ENCODE measurements around the gene LCN12.

Gene LCN12

DNA sequence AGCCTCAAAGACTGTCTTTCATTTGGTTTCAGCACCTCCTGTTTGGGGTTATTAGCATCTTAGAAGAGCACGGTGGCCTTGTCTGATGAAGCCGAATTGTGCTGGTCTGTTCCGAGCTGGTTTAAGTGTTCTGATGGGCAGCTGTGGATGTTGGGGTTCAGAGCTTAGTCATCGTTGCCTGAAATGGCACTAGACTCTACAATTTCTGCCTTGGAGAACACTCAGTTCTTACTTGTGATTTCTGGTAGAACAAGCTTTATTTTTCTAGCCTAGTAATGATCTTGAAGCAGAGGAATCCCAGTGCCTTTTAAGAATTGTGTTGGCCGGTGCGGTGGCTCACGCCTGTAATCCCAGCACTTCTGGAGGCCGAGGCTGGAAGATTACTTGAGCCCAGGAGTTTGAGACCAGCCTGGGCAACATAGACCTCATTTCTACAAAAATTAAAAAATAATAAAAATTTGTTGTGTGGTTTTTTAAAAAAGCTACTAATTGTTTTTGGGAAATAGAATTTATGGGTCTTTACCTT lies 15.4 kb upstream of the LCN12 start:
- FAIRE-seq (no peak), DNase-seq (ENCODE audit: insufficient read length, low spot score) (no peak)
- no peak for TF ChIP-seq POLR2A (IDR thresholded peaks at IDR 0.05; ENCODE audit: low read depth, low read length)

- no peak for TF ChIP-seq POLR2A (IDR thresholded peaks at IDR 0.05; ENCODE audit: low read depth, low read length)
- DNase-seq (ENCODE audit: insufficient read length, low spot score) = no peak
- FAIRE-seq = no peak
Measured at GRCh38 chr9:136937186-136938001, 14.7 kb upstream of the LCN12 start.

DNA sequence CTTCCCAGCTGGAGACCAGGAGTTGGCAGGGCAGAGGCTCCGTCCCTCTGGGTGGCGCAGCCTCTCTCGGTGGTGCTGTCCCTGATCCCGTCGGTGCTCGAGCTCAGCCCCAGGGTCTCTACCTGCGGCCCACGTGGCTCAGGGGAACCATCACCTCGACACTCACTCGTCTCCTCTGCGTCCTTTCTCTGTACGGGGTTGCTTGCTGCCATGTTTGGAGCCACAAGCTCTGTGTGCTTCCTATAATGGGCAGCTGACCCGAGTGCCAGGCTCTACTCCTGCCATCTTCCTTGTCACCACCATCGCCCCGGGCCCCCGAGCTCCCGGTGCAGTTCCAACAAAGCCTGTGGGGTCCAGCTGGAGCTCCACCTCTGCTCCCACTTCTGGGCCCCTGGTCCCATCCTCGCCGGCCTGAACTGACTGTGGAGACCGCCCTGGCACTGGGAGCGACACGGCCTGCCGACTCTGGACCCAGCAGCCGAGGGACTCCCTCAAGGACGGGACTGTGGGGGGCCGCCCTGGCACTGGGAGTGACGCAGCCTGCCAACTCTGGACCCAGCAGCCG lies 12.6 kb upstream of the LCN12 start:
- FAIRE-seq (no peak), DNase-seq (ENCODE audit: insufficient read length, low spot score) (no peak)
- no peak for TF ChIP-seq POLR2A (IDR thresholded peaks at IDR 0.05; ENCODE audit: low read depth, low read length)

DNA sequence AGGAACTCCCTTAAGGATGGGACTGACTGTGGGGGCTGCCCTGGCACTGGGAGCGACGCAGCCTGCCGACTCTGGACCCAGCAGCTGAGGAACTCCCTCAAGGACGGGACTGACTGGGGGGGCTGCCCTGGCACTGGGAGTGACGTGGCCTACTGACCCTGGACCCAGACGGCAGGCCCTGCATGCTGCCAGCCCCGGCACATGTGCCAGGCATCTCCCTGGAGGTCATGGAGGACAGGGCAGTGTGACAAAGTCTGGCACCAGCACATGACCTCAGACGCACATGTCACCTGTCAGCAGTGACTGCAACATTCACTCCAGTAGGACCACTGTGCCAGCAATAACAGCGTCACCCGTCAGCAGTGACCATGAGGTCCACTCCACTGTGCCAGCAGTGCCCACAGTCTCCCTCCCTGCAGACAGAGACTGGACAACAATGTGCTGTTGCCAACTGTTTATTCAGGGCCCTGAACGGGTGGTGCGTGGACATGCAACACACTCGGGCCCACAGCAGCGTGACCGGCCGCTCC lies 12.0 kb upstream of the LCN12 start:
- no peak for DNase-seq (ENCODE audit: insufficient read length, low spot score)

DNA sequence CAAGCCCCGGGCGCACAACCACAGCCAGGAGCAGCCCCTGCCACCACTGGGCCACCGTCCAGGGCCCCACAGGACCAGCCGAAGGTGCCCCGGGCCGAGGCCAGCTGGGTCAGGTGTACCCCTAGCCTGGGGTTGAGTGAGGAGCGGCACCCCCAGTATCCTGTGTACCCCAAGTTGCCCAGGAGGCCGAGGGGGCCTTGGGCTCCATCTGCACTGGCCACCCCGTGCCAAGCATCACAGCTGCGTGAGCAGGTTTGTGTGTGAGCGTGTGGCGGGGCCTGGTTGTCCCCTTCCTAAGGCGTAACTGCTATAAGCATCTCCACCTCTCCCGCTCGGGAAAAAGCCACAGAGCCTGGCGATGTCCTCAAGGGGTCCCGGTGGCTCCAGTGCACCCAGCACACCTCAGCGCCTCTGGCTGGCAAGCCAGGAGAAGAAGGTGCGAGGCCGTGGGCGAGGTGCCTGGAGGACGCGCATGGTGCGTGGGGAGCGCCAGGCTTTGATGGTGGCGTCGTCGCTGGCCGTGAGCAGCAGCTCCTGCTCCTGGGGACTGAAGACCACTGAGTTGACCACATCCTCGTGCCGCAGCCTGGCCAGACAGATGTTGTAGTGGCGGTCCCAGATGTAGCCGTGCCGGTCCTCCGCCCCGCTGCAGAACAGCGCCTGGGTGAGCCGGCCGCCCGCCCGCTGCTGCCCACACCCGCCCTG lies 11.4 kb upstream of the LCN12 start:
- FAIRE-seq (no peak), DNase-seq (ENCODE audit: insufficient read length, low spot score) (no peak)
- no peak for TF ChIP-seq POLR2A (IDR thresholded peaks at IDR 0.05; ENCODE audit: low read depth, low read length)

More for the DNA sequence above, 12.0 kb upstream of the LCN12 start:
- no peak for TF ChIP-seq POLR2A (IDR thresholded peaks at IDR 0.05; ENCODE audit: low read depth, low read length)
- FAIRE-seq = no peak

DNA sequence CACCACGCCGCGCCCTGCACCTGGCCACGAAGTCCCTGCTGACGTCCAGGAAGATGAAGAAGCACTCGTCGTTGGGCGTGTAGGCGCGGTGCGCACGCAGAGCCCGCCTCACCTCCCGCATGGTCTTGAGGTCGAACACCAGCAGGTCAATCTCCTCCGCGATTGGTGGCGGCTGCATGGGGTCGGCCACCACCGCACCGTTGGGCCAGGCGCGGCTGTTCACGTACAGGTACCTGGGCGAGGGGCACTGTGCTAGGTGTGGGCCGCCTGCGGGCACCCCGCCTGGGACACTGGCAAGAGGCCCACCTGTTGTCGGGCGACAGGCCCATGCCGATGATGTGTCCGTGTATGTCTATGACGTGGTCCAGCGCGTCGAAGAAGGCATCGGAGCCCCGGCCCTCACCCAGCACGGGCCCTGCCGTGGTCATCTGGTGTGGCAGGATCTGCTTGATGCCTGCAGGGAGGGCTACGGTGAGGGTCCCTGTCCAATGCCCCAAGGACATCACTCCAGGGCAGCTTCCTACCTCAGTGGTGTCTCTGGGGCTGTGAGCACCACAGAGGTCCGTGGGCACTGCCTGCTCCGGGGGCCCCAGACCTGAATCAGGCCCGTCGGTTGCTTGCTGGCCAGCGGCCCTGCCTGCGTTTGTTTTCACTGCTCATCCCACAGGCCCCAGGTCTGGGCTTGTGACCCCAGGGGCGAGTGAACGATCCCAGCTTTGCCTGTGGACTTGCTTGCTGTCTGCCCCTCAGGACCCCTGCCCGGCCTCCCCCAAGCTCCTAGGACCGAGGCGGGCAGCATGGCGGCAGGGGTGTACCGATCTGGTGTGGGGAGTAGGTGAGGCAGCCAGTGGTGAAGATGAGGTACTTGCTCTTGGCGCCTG lies 10.6 kb upstream of the LCN12 start:
- no peak for TF ChIP-seq POLR2A (IDR thresholded peaks at IDR 0.05; ENCODE audit: low read depth, low read length)
- no peak for FAIRE-seq
- DNase-seq (ENCODE audit: insufficient read length, low spot score) = no peak

DNA sequence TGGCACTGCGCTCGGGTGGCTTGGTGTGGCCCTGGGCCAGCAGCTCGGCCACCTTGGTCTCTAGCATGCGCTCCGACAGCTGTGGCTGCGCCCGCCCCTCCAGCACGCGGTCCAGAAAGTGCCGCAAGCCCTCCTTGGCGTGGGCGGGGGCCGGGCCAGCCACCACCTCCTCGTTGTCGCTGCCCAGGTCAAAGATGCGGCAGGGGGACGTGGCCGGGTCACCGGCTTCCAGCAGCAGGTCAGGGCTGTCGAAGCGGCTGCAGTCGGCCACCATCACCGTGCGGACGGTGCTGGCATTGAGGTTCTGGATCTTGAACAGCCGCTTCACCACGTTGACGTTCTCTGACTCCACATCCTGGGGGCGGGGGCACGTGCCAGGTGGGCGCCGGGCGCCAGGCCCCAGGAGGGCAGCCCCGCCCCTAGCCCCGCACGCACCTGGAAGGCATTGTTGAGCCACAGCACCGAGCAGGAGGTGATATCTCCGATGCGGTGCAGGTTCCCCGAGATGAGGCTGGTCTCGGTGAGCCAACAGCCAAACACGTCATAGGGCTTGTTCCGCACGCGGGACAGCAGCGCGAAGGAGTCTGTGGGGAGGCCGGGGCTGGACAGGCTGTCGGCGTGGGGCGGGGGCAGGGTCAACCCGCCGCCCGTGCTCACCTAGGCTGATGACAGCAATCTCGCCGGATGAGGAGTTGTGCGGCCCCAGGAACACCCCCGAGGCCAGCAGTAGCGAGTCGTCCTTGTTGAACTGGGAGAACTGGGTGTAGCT lies 9.8 kb upstream of the LCN12 start:
- DNase-seq (ENCODE audit: insufficient read length, low spot score) (no peak), FAIRE-seq (no peak)
- TF ChIP-seq POLR2A (IDR thresholded peaks at IDR 0.05; ENCODE audit: low read depth, low read length) = no peak

DNA sequence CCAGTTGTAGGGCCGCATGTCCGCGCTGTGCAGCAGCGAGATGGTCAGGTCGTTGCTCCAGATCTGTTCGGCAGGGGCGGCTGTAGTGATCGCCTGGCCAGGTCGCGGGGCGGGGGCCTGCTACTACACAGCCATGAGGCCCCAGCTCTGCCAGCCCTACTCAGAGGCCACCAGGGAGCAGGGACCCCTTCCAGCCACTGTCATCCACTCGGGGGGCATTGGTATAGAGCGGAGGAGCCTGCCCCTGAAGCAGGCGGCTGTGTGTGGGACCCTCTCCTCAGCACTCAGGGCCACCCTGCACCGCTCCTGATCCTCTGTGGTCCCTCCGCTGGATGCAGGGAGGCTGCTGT lies 9.2 kb upstream of the LCN12 start:
- DNase-seq (ENCODE audit: insufficient read length, low spot score) (no peak), FAIRE-seq (no peak)
- no peak for TF ChIP-seq POLR2A (IDR thresholded peaks at IDR 0.05; ENCODE audit: low read depth, low read length)

DNA sequence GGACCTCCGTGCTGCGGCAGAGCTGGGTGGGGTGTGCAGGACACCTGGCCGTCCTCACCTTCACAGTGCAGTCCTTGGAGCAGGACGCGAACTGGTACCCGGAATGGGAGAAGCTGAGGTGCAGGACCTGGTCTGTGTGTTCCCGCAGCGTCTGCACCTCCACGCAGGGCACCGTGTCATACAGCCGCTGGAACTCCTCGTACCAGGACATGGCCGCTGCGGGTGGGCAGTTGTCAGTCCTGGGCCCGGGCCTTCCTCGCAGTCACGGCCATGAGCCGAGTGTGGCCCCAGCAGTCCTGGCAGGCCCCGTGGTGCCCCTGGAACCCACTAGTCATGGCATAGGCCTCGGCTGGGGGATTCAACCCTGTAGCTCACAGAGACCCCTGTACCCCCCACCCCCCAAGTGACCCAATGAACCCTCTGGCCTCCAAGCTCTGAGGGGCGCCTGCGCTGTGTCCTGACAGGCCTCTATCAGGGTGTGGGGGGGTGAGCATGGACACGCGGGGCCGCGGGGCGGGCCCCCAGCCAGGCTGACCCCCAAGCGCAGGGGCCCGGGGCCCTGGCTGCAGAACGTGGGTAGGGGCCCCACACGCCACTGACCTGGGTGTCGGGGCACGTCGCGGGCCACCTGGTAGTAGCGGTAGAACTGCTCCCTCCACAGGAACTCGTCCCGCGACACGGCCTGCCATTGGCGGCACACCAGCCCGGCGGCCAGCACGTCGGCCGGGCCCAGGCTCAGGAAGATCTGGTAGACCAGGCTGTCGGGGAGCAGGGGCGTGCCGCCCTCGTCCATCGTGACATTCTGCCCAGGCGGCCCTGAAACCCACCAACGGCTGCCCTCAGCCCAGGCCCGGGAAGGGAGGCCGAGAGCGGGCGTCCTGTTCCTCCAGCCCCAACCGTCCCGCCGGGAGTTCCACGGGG lies 8.5 kb upstream of the LCN12 start:
- FAIRE-seq (no peak), DNase-seq (ENCODE audit: insufficient read length, low spot score) (peak; percentile 91)
- 0 out of 2 replicates have a peak, but pooled peaks have one; percentile 28 for TF ChIP-seq POLR2A (IDR thresholded peaks at IDR 0.05; ENCODE audit: low read depth, low read length)

GRCh38 chr9:136944212-136944518 lies 7.9 kb upstream of the LCN12 start:
- FAIRE-seq (no peak), DNase-seq (ENCODE audit: insufficient read length, low spot score) (peak; percentile 91)
- no peak for TF ChIP-seq POLR2A (IDR thresholded peaks at IDR 0.05; ENCODE audit: low read depth, low read length)

GRCh38 chr9:136944519-136945332 lies 7.3 kb upstream of the LCN12 start, which contains the start of the genes C8G and FBXW5:
TSS of gene C8G (plus strand) at chr9:136945243. CDS start at chr9:136945321, 78 bp downstream.
TSS of gene FBXW5 (minus strand) at chr9:136944738. CDS start at chr9:136944083, 655 bp downstream.
- FAIRE-seq (no peak), DNase-seq (ENCODE audit: insufficient read length, low spot score) (peak; percentile 100)
- peak; percentile 79 for TF ChIP-seq POLR2A (IDR thresholded peaks at IDR 0.05; ENCODE audit: low read depth, low read length)

Data from H54 (cell line).